ENCODE data around the gene B3GALT5.
A peak's percentile ranks its signal among the peaks of the same experiment; 100 is the strongest.

B3GALT5 gene

DNA sequence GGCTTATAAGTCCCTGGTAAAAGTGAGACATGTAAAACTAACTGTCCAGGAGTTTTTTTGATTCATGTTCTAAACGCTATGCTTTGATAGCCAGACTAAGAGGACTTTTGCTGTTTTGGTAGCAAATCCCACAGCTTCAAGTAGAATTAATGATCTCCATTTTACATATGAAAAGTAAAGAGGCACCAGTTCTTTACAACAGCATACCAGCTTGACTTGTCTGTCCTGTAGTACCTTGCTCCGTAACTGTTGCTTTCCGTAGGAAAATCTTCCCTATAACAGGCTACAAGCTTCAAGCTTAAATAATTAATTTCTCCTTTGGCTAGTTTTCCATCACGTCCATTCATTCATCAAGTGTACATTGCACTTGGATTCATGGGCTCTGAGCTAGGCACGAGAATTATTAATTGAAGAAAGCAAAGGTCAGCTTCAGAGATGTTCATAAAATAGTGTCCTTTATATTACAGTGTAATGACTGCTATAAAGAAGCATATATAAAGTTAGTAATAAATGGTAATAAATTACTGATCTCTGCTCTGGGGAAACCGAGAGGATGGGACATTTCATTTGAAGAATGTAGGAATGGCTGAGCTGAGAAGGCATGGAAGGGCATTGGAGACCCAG, 29.2 kb downstream of the B3GALT5 start:
- H4K20me1 ChIP-seq (ENCODE audit: insufficient read depth, low read length) = no peaks in the 10 kb centered on the region
- H3K4me2 ChIP-seq (ENCODE audit: low read depth, low read length) = no peak overlapping the region
- H3K36me3 ChIP-seq (replicated peaks; ENCODE audit: insufficient read depth, low read length) = no peaks in the 10 kb centered on the region
- no peaks in the 10 kb centered on the region for H3K9me3 ChIP-seq (replicated peaks; ENCODE audit: insufficient read depth, low read length)
- H3K4me1 ChIP-seq (ENCODE audit: low read length) = peaks cover 20% of the 10 kb centered on the region
- no peak overlapping the region for H3K27ac ChIP-seq (ENCODE audit: low read length)
- peaks cover 14% of the 10 kb centered on the region for H3F3A ChIP-seq (ENCODE audit: insufficient read depth, low read length)
- TF ChIP-seq, protein P1, sequence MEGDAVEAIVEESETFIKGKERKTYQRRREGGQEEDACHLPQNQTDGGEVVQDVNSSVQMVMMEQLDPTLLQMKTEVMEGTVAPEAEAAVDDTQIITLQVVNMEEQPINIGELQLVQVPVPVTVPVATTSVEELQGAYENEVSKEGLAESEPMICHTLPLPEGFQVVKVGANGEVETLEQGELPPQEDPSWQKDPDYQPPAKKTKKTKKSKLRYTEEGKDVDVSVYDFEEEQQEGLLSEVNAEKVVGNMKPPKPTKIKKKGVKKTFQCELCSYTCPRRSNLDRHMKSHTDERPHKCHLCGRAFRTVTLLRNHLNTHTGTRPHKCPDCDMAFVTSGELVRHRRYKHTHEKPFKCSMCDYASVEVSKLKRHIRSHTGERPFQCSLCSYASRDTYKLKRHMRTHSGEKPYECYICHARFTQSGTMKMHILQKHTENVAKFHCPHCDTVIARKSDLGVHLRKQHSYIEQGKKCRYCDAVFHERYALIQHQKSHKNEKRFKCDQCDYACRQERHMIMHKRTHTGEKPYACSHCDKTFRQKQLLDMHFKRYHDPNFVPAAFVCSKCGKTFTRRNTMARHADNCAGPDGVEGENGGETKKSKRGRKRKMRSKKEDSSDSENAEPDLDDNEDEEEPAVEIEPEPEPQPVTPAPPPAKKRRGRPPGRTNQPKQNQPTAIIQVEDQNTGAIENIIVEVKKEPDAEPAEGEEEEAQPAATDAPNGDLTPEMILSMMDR (IDR thresholded peaks at IDR 0.05; ENCODE audit: low read length) = no peak
- no peak for TF ChIP-seq EZH2 (optimal IDR thresholded peaks at IDR 0.05; ENCODE audit: low read depth, low read length)
- no peak for TF ChIP-seq EZH2phosphoT487 (IDR thresholded peaks at IDR 0.05; ENCODE audit: low read length)
- H3K9me2 ChIP-seq (replicated peaks; ENCODE audit: insufficient read depth, low read length) = no peaks in the 10 kb centered on the region
- no peak for DNase-seq
- H3K27me3 ChIP-seq (replicated peaks; ENCODE audit: insufficient read depth, low read length) = no peaks in the 10 kb centered on the region
- no peak overlapping the region for H3K4me3 ChIP-seq (ENCODE audit: low read length)
- no peaks in the 10 kb centered on the region for H3K79me2 ChIP-seq (ENCODE audit: low read length)
- no peak overlapping the region for H2AFZ ChIP-seq (ENCODE audit: low read length)
- H3K9ac ChIP-seq (ENCODE audit: low read length) = no peak overlapping the region

GRCh38 chr21:39644062-39644560, 31.4 kb downstream of the B3GALT5 start:
- H3K4me1 ChIP-seq (ENCODE audit: low read length) = peaks cover 20% of the 10 kb centered on the region
- no peaks in the 10 kb centered on the region for H3K27me3 ChIP-seq (replicated peaks; ENCODE audit: insufficient read depth, low read length)
- H3K4me3 ChIP-seq (ENCODE audit: low read length) = peak overlapping the region; percentile 29; the same call in 1 of the 2 replicates
- DNase-seq = peak; percentile 37
- H3K27ac ChIP-seq (ENCODE audit: low read length) = peak overlapping the region; percentile 80
- H4K20me1 ChIP-seq (ENCODE audit: insufficient read depth, low read length) = no peaks in the 10 kb centered on the region
- H3K9me2 ChIP-seq (replicated peaks; ENCODE audit: insufficient read depth, low read length) = no peaks in the 10 kb centered on the region
- peak overlapping the region; percentile 56 for H3K9ac ChIP-seq (ENCODE audit: low read length)
- H3K9me3 ChIP-seq (replicated peaks; ENCODE audit: insufficient read depth, low read length) = no peaks in the 10 kb centered on the region
- peak overlapping the region; percentile 10 for H2AFZ ChIP-seq (ENCODE audit: low read length)
- H3K4me2 ChIP-seq (ENCODE audit: low read depth, low read length) = peak overlapping the region; percentile 68
- H3K36me3 ChIP-seq (replicated peaks; ENCODE audit: insufficient read depth, low read length) = no peaks in the 10 kb centered on the region
- TF ChIP-seq EZH2 (optimal IDR thresholded peaks at IDR 0.05; ENCODE audit: low read depth, low read length) (no peak), EZH2phosphoT487 (IDR thresholded peaks at IDR 0.05; ENCODE audit: low read length) (no peak)
- TF ChIP-seq, protein P1 (IDR thresholded peaks at IDR 0.05; ENCODE audit: low read length) = no peak
- H3K79me2 ChIP-seq (ENCODE audit: low read length) = no peaks in the 10 kb centered on the region
- peaks cover 14% of the 10 kb centered on the region for H3F3A ChIP-seq (ENCODE audit: insufficient read depth, low read length)

DNA sequence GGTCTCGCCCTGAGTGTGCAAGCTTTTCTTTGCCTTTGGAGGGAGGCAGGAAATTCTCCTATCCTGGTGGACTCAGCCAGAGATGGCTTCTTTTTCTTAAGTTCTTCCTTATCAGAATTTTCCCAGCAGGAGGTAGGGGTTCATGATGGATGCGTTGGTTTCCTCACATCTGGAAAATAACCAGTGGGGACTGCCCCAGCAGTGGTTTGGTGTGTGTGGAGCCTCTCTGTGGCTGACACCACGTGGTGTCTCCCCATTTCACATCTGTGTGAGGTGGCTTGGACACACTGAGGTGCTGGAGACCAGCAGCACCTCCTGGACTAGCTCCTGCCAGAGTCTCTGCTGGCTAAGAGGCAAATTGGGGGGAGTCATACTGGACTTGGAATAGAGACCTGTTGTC, 32.6 kb downstream of the B3GALT5 start:
- DNase-seq = peak; percentile 6
- Histone ChIP-seq H3K27ac (ENCODE audit: low read length) (no peak overlapping the region), H3K9me2 (replicated peaks; ENCODE audit: insufficient read depth, low read length) (no peaks in the 10 kb centered on the region), H3K4me3 (ENCODE audit: low read length) (no peak overlapping the region), H3K4me2 (ENCODE audit: low read depth, low read length) (no peak overlapping the region), H3K27me3 (replicated peaks; ENCODE audit: insufficient read depth, low read length) (no peaks in the 10 kb centered on the region), H2AFZ (ENCODE audit: low read length) (no peak overlapping the region), H3K9ac (ENCODE audit: low read length) (no peak overlapping the region), H3K4me1 (ENCODE audit: low read length) (peaks cover 20% of the 10 kb centered on the region), H3K79me2 (ENCODE audit: low read length) (no peaks in the 10 kb centered on the region), H4K20me1 (ENCODE audit: insufficient read depth, low read length) (no peaks in the 10 kb centered on the region), H3F3A (ENCODE audit: insufficient read depth, low read length) (peaks cover 14% of the 10 kb centered on the region), H3K9me3 (replicated peaks; ENCODE audit: insufficient read depth, low read length) (no peaks in the 10 kb centered on the region), H3K36me3 (replicated peaks; ENCODE audit: insufficient read depth, low read length) (no peaks in the 10 kb centered on the region)
- TF ChIP-seq EZH2 (optimal IDR thresholded peaks at IDR 0.05; ENCODE audit: low read depth, low read length) (no peak), EZH2phosphoT487 (IDR thresholded peaks at IDR 0.05; ENCODE audit: low read length) (no peak)
- TF ChIP-seq, protein P1 (IDR thresholded peaks at IDR 0.05; ENCODE audit: low read length) = no peak

Data from MM.1S (cell line).